ENCODE data around the gene DARS1. TPM values are rescaled to one million over a fixed set of nuclear protein-coding genes. Genes with fewer than 3 reads are reported as not detected.

DARS1 gene
- total RNA-seq, 4 donors from 2014 or later, result 43.7 to 56.7 (median 50.3) TPM

- peaks cover 0 to 23% (median 0%) of the 10 kb centered on the region in 3 donors for H3K36me3 ChIP-seq
- no peaks in the 10 kb centered on the region for H3K4me1 ChIP-seq
- TF ChIP-seq CTCF (IDR thresholded peaks at IDR 0.05) (peak; percentile 25 to 48 (median 40)), POLR2A (IDR thresholded peaks at IDR 0.05) (no peak), EP300 (IDR thresholded peaks at IDR 0.05) (no peak)
- no peaks in the 10 kb centered on the region for H3K9me3 ChIP-seq
- no peaks in the 10 kb centered on the region for H3K27me3 ChIP-seq
- peak in 1 of 2 donors; percentile 37 for DNase-seq (ENCODE audit: low spot score in 2 of 2)
- H3K4me3 ChIP-seq, result no peak overlapping the region
- 44 to 50% methylated on average over 3 of the region's 3 CpGs for WGBS, 2 donors
- no peak overlapping the region for H3K27ac ChIP-seq
Measured at GRCh38 chr2:135916207-135916606, 69.2 kb downstream of the DARS1 start.

- no peak for DNase-seq (ENCODE audit: low spot score in 2 of 2)
- Histone ChIP-seq H3K27ac (no peak overlapping the region), H3K9me3 (no peaks in the 10 kb centered on the region), H3K27me3 (no peaks in the 10 kb centered on the region), H3K4me3 (no peak overlapping the region), H3K36me3 (peaks cover 0 to 26% (median 0%) of the 10 kb centered on the region in 3 donors), H3K4me1 (no peaks in the 10 kb centered on the region)
- WGBS, 2 donors, result 72 to 78% methylated on average over 3 of the region's 3 CpGs
- TF ChIP-seq EP300 (IDR thresholded peaks at IDR 0.05) (no peak), POLR2A (IDR thresholded peaks at IDR 0.05) (no peak), CTCF (IDR thresholded peaks at IDR 0.05) (no peak)
Measured at GRCh38 chr2:135914485-135914884, 70.9 kb downstream of the DARS1 start.

- Histone ChIP-seq H3K9me3 (no peaks in the 10 kb centered on the region), H3K4me3 (no peak overlapping the region), H3K4me1 (no peaks in the 10 kb centered on the region), H3K27me3 (no peaks in the 10 kb centered on the region), H3K36me3 (peaks cover 0 to 26% (median 0%) of the 10 kb centered on the region in 3 donors), H3K27ac (no peak overlapping the region)
- peak in 1 of 2 donors; percentile 68 for DNase-seq (ENCODE audit: low spot score in 2 of 2)
- no peak for TF ChIP-seq EP300 (IDR thresholded peaks at IDR 0.05)
- TF ChIP-seq CTCF (IDR thresholded peaks at IDR 0.05), result peak; percentile 56 to 73 (median 69)
- WGBS, 2 donors, result 84 to 85% methylated on average over 5 of the region's 5 CpGs
Measured at GRCh38 chr2:135913727-135914365, 71.6 kb downstream of the DARS1 start.

- DNase-seq (ENCODE audit: low spot score in 2 of 2), result no peak
- no peaks in the 10 kb centered on the region for H3K4me1 ChIP-seq
- H3K4me3 ChIP-seq, result no peak overlapping the region
- no peak overlapping the region for H3K27ac ChIP-seq
- no peaks in the 10 kb centered on the region for H3K27me3 ChIP-seq
- no peaks in the 10 kb centered on the region for H3K9me3 ChIP-seq
- peaks cover 0 to 54% (median 0%) of the 10 kb centered on the region in 3 donors for H3K36me3 ChIP-seq
- TF ChIP-seq POLR2A (IDR thresholded peaks at IDR 0.05), result no peak
- TF ChIP-seq EP300 (IDR thresholded peaks at IDR 0.05), result no peak
- TF ChIP-seq CTCF (IDR thresholded peaks at IDR 0.05), result no peak
Measured at GRCh38 chr2:135909976-135910375, 75.5 kb downstream of the DARS1 start.

- no peak for DNase-seq (ENCODE audit: low spot score in 2 of 2)
- no peak overlapping the region for H3K4me3 ChIP-seq
- peaks cover 0 to 6% (median 0%) of the 10 kb centered on the region in 4 donors for H3K4me1 ChIP-seq
- no peak for TF ChIP-seq POLR2A (IDR thresholded peaks at IDR 0.05)
- TF ChIP-seq CTCF (IDR thresholded peaks at IDR 0.05), result no peak
- no peak for TF ChIP-seq EP300 (IDR thresholded peaks at IDR 0.05)
- peaks cover 0 to 49% (median 0%) of the 10 kb centered on the region in 3 donors for H3K36me3 ChIP-seq
- H3K27me3 ChIP-seq, result no peaks in the 10 kb centered on the region
- no peaks in the 10 kb centered on the region for H3K9me3 ChIP-seq
- H3K27ac ChIP-seq, result no peak overlapping the region
Measured at GRCh38 chr2:135905679-135906078, 79.7 kb downstream of the DARS1 start.

Data from tibial nerve (tissue), 4 donors.